Activated naive CD4-positive, alpha-beta T cell treated with anti-CD3 and anti-CD28 coated beads, Interleukin-2, amount 50 U/mL, for 24 hours (primary cell): ENCODE results near the gene ZDHHC18.
"Not testable (repeated sequence)": the region's sequence is repeated elsewhere in the genome, so short reads cannot be mapped to it uniquely, and the experiment has no call there.

Experiments
- H3K27ac Mint-ChIP-seq: one replicate; pipeline ENCODE4 v1.8.0; 2021; ENCODE audit warnings: mild to moderate bottlenecking, mixed read lengths
- H3K27me3 Mint-ChIP-seq: one replicate; pipeline ENCODE4 v1.8.0; 2021; ENCODE audit warnings: mixed read lengths
- H3K36me3 Mint-ChIP-seq: one replicate; pipeline ENCODE4 v1.8.0; 2021; ENCODE audit warnings: mixed read lengths
- H3K4me1 Mint-ChIP-seq: one replicate; pipeline ENCODE4 v1.8.0; 2021; ENCODE audit warnings: mixed read lengths
- H3K4me3 Mint-ChIP-seq: one replicate; pipeline ENCODE4 v1.8.0; 2021; ENCODE audit warnings: mild to moderate bottlenecking, mixed read lengths
- H3K9me3 Mint-ChIP-seq: one replicate; pipeline ENCODE4 v1.8.0; 2021; ENCODE audit warnings: mixed read lengths

Gene ZDHHC18

DNA sequence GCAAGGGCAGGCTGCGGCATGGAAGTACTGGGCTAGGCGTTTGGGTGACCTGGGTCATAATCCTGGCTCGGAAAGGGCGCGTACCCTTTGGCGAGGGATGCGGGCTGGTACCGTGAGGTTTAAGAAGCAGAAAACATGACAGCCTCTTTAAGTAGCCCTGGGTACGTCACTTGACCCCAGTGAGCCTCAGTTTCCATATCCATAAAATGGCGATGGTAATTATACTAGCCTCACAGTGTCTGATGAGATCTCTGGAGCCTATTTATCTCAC is 38.0 kb upstream of the ZDHHC18 start:
- Mint-ChIP-seq H3K27me3 (no peaks in the 10 kb centered on the region), H3K27ac (peak overlapping the region; percentile 99), H3K9me3 (no peaks in the 10 kb centered on the region), H3K4me1 (peaks cover 76% of the 10 kb centered on the region), H3K36me3 (peaks cover 4% of the 10 kb centered on the region), H3K4me3 (peak overlapping the region; percentile 99)

DNA sequence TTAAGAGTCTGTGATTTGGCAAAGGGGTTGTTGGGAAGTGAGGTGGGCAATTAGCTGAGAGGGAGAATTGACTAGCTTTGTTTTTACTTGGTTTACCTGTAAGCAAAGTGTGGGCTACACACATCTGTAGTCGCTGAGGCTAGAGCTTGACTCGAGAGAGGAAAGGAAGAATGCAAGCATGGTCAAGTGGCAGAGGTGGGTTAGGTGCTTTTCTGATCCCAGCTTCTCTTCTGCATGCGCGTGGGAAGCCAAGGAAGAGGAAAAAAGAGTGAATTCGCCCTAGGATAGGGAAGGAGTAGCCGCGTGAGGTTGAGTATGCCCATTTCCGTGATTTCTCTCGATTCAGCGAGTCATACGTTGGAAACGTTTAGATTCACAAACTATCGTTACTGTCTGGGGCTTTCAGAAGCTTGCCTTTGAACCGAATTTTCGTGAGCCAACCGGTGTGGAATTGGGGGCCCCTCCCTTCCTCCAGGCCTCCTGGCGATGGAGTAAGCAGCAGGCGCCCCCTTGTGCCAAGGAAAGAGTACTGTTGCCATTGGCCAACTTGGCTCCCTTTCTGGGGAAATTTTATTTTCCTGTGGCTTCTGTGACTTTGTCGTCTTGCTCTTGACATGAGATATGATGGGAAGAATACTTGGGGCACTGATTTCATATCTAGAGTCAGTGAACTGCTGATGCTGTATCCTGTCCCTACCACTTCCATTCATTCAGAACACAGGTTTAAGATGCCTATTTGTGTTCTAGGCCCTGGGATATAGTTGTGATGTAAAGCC is 37.5 kb upstream of the ZDHHC18 start:
- Mint-ChIP-seq H3K27ac (peak overlapping the region; percentile 99), H3K27me3 (no peaks in the 10 kb centered on the region), H3K4me3 (peak overlapping the region; percentile 99), H3K9me3 (no peaks in the 10 kb centered on the region), H3K36me3 (peaks cover 5% of the 10 kb centered on the region), H3K4me1 (peaks cover 72% of the 10 kb centered on the region)

DNA sequence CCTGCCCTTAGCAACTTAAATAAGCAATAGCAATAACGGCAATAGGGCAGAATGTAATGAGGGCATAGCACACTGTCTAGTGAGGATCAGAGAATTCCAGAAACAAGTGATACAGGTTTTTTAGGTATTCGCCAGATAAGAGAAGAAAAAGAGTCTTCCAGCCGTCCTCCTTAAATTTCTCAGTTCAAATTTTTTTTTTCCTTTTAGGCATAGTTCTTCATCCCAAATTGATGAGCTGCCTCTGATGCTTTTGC is 36.9 kb upstream of the ZDHHC18 start:
- H3K27me3 Mint-ChIP-seq: no peaks in the 10 kb centered on the region
- peaks cover 9% of the 10 kb centered on the region for H3K36me3 Mint-ChIP-seq
- H3K27ac Mint-ChIP-seq: peak overlapping the region; percentile 99
- peak overlapping the region; percentile 99 for H3K4me3 Mint-ChIP-seq
- no peaks in the 10 kb centered on the region for H3K9me3 Mint-ChIP-seq
- H3K4me1 Mint-ChIP-seq: peaks cover 69% of the 10 kb centered on the region

DNA sequence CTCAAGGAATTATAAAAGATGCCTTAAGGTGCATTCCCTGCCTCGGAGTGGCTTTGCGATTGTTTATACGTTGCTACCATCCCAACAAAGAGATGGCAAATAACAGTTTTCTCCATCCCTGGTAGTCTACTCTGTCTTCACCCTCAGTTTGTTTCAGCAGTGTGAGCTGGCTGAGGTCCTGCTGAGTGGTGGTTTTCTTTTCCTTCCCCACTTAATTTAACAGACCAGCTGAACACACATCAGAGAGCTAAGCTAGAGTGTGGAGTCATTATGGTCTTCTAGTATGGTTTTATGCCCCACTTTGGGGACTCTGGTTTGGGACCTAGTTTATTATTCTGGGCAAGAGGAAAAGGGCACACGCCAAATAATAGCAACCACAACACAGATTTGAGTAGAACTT is 36.6 kb upstream of the ZDHHC18 start:
- Mint-ChIP-seq H3K9me3 (no peaks in the 10 kb centered on the region), H3K4me1 (peaks cover 65% of the 10 kb centered on the region), H3K4me3 (peak overlapping the region; percentile 52), H3K36me3 (peaks cover 13% of the 10 kb centered on the region), H3K27ac (peak overlapping the region; percentile 53), H3K27me3 (no peaks in the 10 kb centered on the region)

DNA sequence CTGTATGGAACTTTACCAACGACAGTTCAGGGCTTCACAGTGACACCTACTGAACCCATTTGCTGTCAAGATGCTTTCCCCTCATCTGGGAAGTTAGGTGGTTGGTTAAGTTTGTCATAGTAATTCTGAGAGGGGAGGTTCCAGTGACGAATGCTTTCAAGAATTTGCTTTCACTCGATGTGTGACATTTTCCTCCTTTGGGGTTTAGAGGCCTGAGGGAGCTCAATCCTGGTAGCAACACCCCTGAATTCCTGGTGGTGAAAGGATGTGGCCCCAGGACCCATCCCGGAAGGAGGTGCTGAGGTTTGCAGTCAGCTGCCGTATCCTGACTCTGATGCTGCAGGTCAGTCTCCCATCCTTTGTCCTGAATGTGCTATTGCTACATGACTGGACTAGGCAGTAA is 35.9 kb upstream of the ZDHHC18 start:
- Mint-ChIP-seq H3K4me3 (peak overlapping the region; percentile 30), H3K27me3 (no peaks in the 10 kb centered on the region), H3K27ac (peak overlapping the region; percentile 53), H3K36me3 (peaks cover 13% of the 10 kb centered on the region), H3K9me3 (no peaks in the 10 kb centered on the region), H3K4me1 (peaks cover 59% of the 10 kb centered on the region)

DNA sequence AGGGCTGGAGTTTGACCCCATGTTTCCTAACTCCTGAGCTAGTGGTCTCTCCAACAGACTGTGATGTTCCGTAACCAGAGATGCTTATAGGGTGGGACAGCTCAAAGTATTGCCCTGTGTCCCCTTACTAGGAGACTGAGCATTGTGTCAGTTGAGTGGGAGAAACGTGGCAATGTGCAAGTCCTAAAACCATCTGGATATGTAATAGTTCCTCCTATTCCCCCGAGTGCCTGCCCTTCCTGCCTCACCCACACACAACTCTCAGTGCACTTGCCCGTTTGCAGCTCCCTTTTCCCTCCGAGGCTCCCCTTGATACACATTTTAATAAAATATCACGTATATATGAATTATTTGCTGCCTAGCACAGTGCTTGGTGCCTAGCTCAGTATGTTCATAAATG is 35.3 kb upstream of the ZDHHC18 start:
- no peaks in the 10 kb centered on the region for H3K27me3 Mint-ChIP-seq
- peaks cover 13% of the 10 kb centered on the region for H3K36me3 Mint-ChIP-seq
- H3K4me3 Mint-ChIP-seq: peak overlapping the region; percentile 36
- H3K4me1 Mint-ChIP-seq: peaks cover 53% of the 10 kb centered on the region
- no peaks in the 10 kb centered on the region for H3K9me3 Mint-ChIP-seq
- H3K27ac Mint-ChIP-seq: no peak overlapping the region

DNA sequence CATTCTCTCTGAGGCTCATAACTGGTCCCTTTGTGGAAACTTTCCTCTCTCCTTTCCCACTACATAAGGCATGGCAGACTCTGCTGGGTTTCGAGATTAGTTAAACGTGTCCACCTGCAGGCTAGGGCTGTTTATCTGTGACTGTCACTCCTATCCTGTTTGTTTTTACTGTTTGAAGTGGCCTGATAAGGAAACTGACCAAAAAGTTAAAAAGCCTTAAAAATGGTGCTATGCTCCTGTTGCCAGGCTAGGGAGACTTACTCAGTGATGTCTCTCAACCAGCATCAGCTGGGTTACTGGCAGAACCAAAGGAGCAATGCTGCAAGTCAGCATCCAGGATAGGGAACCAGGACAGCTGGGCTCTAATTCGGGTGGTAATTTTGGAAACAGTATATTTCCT is 34.9 kb upstream of the ZDHHC18 start:
- H3K36me3 Mint-ChIP-seq: peaks cover 13% of the 10 kb centered on the region
- H3K9me3 Mint-ChIP-seq: no peaks in the 10 kb centered on the region
- H3K4me3 Mint-ChIP-seq: no peak overlapping the region
- peaks cover 48% of the 10 kb centered on the region for H3K4me1 Mint-ChIP-seq
- H3K27ac Mint-ChIP-seq: no peak overlapping the region
- no peaks in the 10 kb centered on the region for H3K27me3 Mint-ChIP-seq

DNA sequence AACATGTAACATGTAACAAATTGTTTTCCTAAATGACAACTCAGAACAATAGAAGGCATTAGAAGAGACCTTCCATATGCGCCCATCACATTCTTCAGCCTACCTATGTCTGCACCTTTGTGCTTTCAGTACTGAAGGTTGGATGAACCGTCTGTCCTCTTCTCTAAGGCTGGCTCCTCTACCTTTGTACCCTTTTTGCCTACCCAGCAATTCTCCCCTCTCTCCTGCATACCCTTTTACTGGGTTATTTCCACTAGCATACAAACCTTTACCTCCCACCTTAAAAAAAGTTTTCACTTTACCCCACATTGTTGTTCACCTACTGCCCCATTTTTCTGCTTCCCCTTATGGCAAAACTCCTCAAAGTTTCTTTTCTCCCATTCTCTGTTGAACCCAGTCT is 33.6 kb upstream of the ZDHHC18 start:
- Mint-ChIP-seq H3K4me1 (peaks cover 41% of the 10 kb centered on the region), H3K4me3 (no peak overlapping the region), H3K36me3 (peaks cover 13% of the 10 kb centered on the region), H3K27ac (no peak overlapping the region), H3K9me3 (no peaks in the 10 kb centered on the region), H3K27me3 (no peaks in the 10 kb centered on the region)

DNA sequence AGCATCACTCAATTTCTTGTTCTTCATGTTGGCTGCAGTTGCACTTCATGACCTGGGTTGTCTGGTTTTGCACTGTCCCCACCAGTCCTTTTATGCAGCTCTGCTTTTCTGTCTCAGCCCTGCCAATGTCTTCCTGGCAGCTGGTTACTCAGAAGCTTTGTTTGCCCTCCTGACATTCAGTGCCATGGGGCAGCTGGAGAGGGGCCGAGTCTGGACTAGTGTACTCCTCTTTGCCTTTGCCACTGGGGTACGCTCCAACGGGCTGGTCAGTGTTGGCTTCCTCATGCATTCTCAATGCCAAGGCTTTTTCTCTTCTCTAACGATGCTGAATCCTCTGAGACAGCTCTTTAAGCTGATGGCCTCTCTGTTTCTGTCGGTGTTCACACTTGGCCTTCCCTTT is 32.1 kb upstream of the ZDHHC18 start:
- Mint-ChIP-seq H3K4me1 (peaks cover 39% of the 10 kb centered on the region), H3K36me3 (peaks cover 13% of the 10 kb centered on the region), H3K9me3 (no peaks in the 10 kb centered on the region), H3K27me3 (no peaks in the 10 kb centered on the region), H3K4me3 (no peak overlapping the region), H3K27ac (no peak overlapping the region)

DNA sequence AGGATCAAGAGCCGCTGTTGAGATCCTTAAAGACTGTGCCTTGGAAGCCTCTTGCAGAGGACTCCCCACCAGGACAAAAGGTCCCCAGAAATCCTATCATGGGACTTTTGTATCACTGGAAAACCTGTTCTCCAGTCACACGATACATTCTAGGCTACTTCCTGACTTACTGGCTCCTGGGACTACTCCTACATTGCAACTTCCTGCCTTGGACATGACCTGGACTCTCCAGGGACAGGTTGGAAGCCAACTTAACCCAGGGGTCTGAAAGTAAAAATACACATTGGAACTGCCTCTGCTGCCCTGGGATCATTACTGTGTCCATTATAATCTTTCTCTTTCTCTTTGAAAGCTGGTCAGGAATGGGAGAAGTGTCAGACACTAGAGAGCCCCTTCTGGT is 28.9 kb upstream of the ZDHHC18 start:
- H3K9me3 Mint-ChIP-seq: no peaks in the 10 kb centered on the region
- peaks cover 13% of the 10 kb centered on the region for H3K36me3 Mint-ChIP-seq
- peaks cover 44% of the 10 kb centered on the region for H3K4me1 Mint-ChIP-seq
- H3K27ac Mint-ChIP-seq: no peak overlapping the region
- no peak overlapping the region for H3K4me3 Mint-ChIP-seq
- no peaks in the 10 kb centered on the region for H3K27me3 Mint-ChIP-seq

DNA sequence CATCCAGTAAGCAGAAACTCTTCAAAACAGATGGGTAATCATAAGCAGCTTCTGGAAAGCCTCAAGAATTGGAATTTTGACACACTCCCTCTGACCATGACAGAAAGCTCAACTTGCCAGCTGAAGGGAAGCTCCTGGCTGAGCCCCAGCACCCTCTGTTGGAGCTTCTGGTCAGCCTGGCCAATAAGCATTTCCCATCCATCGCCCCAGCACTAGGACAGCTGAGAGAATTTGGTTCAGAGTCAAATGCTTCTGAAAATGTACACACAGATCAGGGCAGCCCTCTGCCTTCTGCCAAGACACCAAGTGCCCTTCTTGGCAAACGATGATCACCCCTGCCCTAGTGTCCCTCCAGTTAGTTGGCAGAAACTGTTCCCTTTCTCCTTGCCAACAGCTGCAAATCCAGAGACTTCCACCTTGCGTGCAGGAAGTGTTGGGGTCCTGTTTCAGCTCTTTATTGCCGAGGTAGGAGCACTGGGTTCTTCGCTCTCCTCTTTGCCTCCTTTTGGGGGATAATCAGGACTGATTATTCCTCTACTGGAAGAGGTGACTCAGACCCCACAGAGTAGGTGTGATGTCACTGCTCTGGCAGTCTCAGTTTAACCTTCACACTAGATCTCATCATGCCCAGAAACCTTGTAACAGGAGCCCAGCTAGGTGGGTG is 26.9 kb upstream of the ZDHHC18 start:
- Mint-ChIP-seq H3K9me3 (no peaks in the 10 kb centered on the region), H3K36me3 (peaks cover 3% of the 10 kb centered on the region), H3K4me3 (peak overlapping the region; percentile 64), H3K27me3 (no peaks in the 10 kb centered on the region), H3K27ac (peak overlapping the region; percentile 94), H3K4me1 (peaks cover 35% of the 10 kb centered on the region)

DNA sequence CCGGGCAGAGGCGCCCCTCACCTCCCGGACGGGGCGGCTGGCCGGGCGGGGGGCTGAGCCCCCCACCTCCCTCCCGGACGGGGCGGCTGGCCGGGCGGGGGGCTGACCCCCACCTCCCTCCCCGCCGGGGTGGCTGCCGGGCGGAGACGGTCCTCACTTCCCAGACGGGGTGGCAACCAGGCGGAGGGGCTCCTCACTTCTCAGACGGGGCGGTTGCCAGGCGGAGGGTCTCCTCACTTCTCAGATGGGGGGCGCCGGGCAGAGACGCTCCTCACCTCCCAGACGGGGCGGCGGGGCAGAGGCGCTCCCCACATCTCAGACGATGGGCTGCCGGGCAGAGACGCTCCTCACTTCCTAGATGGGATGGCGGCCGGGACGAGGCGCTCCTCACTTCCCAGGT is 22.6 kb upstream of the ZDHHC18 start:
- H3K9me3 Mint-ChIP-seq, H3K27me3 Mint-ChIP-seq, H3K27ac Mint-ChIP-seq, H3K36me3 Mint-ChIP-seq, H3K4me3 Mint-ChIP-seq: not testable (repeated sequence)
- peaks cover 36% of the 10 kb centered on the region for H3K4me1 Mint-ChIP-seq

DNA sequence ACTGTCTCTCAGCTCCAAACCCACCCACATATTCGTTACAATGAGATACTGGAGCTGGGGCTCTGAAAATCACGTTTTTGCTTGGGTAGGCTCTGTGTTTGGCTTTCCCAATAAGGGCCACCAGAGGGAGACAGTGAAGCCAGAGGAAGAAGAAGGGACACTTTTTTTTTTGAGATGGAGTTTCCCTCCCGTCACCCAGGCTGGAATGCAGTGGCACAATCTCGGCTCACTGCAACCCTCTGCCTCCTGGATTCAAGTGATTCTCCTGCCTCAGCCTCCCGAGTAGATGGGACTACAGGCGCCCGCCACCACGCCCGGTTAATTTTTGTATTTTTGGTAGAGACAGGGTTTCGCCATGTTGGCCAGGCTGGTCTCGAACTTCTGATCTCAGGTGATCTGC is 16.4 kb upstream of the ZDHHC18 start:
- peaks cover 10% of the 10 kb centered on the region for H3K4me1 Mint-ChIP-seq
- H3K27ac Mint-ChIP-seq, H3K4me3 Mint-ChIP-seq, H3K9me3 Mint-ChIP-seq, H3K36me3 Mint-ChIP-seq, H3K27me3 Mint-ChIP-seq: not testable (repeated sequence)

DNA sequence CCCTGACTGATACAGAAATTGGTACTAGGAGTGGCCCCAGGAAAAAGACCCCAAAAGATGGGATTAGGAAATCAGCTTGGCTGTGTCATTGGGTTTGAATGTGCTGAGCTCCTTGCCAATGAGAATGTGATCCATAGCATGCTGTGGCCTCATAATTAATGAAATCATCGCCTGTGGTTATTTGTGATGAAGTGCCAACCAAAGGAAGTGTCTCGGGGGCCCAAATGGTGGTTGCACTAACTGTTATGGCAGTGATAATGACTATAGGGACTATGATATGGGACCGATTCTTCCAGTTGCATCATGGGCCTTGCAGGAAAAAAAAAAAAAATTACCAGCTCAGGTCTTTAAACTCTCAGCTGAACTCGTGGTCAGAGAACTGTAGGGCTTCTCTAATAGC is 15.4 kb upstream of the ZDHHC18 start:
- no peak overlapping the region for H3K27ac Mint-ChIP-seq
- H3K4me1 Mint-ChIP-seq: peaks cover 7% of the 10 kb centered on the region
- no peaks in the 10 kb centered on the region for H3K27me3 Mint-ChIP-seq
- no peaks in the 10 kb centered on the region for H3K9me3 Mint-ChIP-seq
- H3K4me3 Mint-ChIP-seq: no peak overlapping the region
- H3K36me3 Mint-ChIP-seq: no peaks in the 10 kb centered on the region

DNA sequence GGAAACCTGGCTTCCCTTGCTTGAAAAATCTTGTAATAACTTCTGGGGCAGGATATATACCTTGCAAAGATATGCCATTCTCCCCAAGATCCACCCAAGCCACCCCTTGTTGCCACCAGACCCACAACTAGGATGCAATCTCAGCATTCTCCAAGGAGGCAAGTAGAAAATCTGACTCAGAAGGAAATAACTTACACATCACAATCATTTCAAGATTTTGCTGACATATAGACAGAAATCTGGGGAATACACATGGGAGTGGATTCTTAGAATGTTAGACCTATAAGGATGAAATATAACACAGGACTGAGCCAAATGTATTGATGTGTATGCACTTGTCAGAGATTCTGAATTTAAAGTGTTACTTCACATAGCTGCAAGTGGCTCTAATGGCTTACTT is 14.8 kb upstream of the ZDHHC18 start:
- Mint-ChIP-seq H3K4me3 (no peak overlapping the region), H3K36me3 (no peaks in the 10 kb centered on the region), H3K27me3 (no peaks in the 10 kb centered on the region), H3K4me1 (peaks cover 7% of the 10 kb centered on the region), H3K27ac (no peak overlapping the region), H3K9me3 (no peaks in the 10 kb centered on the region)

DNA sequence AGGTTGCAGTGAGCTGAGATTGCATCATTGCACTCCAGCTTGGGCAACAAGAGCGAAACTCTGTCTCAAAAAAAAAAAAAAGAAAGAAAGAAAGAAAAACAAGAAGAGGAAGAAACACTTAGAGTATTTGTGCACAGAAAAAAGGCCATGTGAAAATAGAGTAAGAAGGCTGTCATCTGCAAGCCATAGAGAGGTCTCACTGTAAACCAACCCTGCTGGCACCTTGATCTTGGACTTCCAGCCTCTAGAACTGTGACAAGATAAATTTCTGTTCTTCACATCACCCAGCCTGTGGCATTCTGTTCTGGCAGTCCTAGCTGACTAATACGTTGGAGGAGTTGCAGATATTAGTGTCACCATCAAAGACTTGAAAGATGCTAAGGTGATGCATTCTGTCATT is 12.1 kb upstream of the ZDHHC18 start:
- Mint-ChIP-seq H3K4me3 (no peak overlapping the region), H3K4me1 (peaks cover 7% of the 10 kb centered on the region), H3K36me3 (no peaks in the 10 kb centered on the region), H3K27me3 (no peaks in the 10 kb centered on the region), H3K9me3 (no peaks in the 10 kb centered on the region), H3K27ac (no peak overlapping the region)

DNA sequence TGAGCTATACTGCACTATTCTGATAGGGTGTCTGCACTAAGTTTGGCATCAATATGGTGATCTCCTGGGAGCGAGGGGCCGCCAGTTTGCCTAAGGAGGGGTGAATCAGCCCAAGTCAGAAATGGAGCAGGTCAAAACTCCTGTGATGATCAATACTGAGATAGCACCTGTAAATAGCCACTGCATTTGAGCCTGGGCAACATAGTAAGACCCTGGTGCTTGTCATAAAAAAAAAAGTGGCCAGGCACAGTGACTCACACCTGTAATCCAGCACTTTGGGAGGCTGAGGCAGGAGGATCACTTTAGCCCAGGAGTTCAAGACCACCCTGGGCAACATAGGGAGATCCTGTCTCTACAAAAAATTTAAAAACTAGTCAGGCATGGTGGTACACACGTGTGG is 11.6 kb upstream of the ZDHHC18 start:
- Mint-ChIP-seq H3K36me3 (no peaks in the 10 kb centered on the region), H3K9me3 (no peaks in the 10 kb centered on the region), H3K4me1 (peaks cover 7% of the 10 kb centered on the region), H3K4me3 (no peak overlapping the region), H3K27ac (no peak overlapping the region), H3K27me3 (no peaks in the 10 kb centered on the region)
